Kidney epithelial cell (primary cell): ENCODE results near the gene TXLNB. TPM values are rescaled to one million over a fixed set of nuclear protein-coding genes. Genes with fewer than 3 reads are reported as not detected.

Source experiments
- DNase-seq: peaks from one replicate; pipeline ENCODE4 v3.0.0-alpha.2; 2010; ENCODE audit warnings: low read depth
- H3K27me3 ChIP-seq: 2 replicates; pipeline ENCODE4 v1.6.0; 2011; ENCODE audit warnings: low read length; ENCODE audit not compliant: control insufficient read depth, insufficient read depth
- H3K36me3 ChIP-seq: 2 replicates; pipeline ENCODE4 v1.5.1; 2011; ENCODE audit warnings: low read length; ENCODE audit not compliant: control insufficient read depth, insufficient read depth
- H3K4me3 ChIP-seq: 2 replicates; pipeline ENCODE4 v1.5.1; 2011; ENCODE audit warnings: low read depth, mild to moderate bottlenecking, control low read depth, low read length
- CTCF ChIP-seq: IDR thresholded peaks from 2 replicates; pipeline ENCODE4 v1.5.1; 2011; ENCODE audit warnings: mild to moderate bottlenecking, moderate library complexity, low read length, control low read depth, inconsistent platforms; ENCODE audit not compliant: insufficient read depth, poor library complexity, severe bottlenecking
- total RNA-seq: library from RNA; depleted of rRNA; stranded (reverse); fragments of >200 nt; gene quantifications from 2 replicates; pipeline ENCODE4 v1.2.3, GENCODE V29; 2015

TXLNB gene
- total RNA-seq, 1 donor from 2014 or later: not detected

- H3K27me3 ChIP-seq: no peaks in the 10 kb centered on the region
- no peak overlapping the region for H3K4me3 ChIP-seq
- H3K36me3 ChIP-seq: no peaks in the 10 kb centered on the region
- DNase-seq: no peak
- no peak for TF ChIP-seq CTCF
Measured at GRCh38 chr6:139257821-139258398, 33.9 kb downstream of the TXLNB start.

GRCh38 chr6:139257291-139257690 lies 34.5 kb downstream of the TXLNB start:
- no peak for TF ChIP-seq CTCF
- DNase-seq: no peak

GRCh38 chr6:139256087-139256486 lies 35.7 kb downstream of the TXLNB start:
- no peaks in the 10 kb centered on the region for H3K36me3 ChIP-seq
- DNase-seq: no peak
- no peak for TF ChIP-seq CTCF
- no peak overlapping the region for H3K4me3 ChIP-seq
- H3K27me3 ChIP-seq: no peaks in the 10 kb centered on the region

More at GRCh38 chr6:139257291-139257690, 34.5 kb downstream of the TXLNB start:
- Histone ChIP-seq H3K4me3 (no peak overlapping the region), H3K36me3 (no peaks in the 10 kb centered on the region), H3K27me3 (no peaks in the 10 kb centered on the region)

GRCh38 chr6:139254196-139254595 lies 37.6 kb downstream of the TXLNB start:
- Histone ChIP-seq H3K27me3 (no peaks in the 10 kb centered on the region), H3K36me3 (no peaks in the 10 kb centered on the region), H3K4me3 (no peak overlapping the region)
- no peak for TF ChIP-seq CTCF
- DNase-seq: no peak

- Histone ChIP-seq H3K36me3 (no peaks in the 10 kb centered on the region), H3K27me3 (no peaks in the 10 kb centered on the region), H3K4me3 (no peak overlapping the region)
- DNase-seq: no peak
- no peak for TF ChIP-seq CTCF
Measured at GRCh38 chr6:139253656-139254055, 38.1 kb downstream of the TXLNB start.

- no peak overlapping the region for H3K4me3 ChIP-seq
- DNase-seq: no peak
- H3K36me3 ChIP-seq: no peaks in the 10 kb centered on the region
- TF ChIP-seq CTCF: no peak
- no peaks in the 10 kb centered on the region for H3K27me3 ChIP-seq
Measured at GRCh38 chr6:139251691-139252390, 40.0 kb downstream of the TXLNB start.
